ENCODE measurements around the gene ANK3. TPM values are rescaled to one million over a fixed set of nuclear protein-coding genes. Genes with fewer than 3 reads are reported as not detected.

ANK3 gene
- total RNA-seq, 2 experiments from 2014 or later = 60.5 to 61.9 TPM

- Mint-ChIP-seq H3K4me1 (ENCODE audit: low read depth) (peaks cover 24% of the 10 kb centered on the region), H3K36me3 (ENCODE audit: low read depth) (no peaks in the 10 kb centered on the region), H3K9me3 (no peaks in the 10 kb centered on the region), H3K27ac (no peak overlapping the region), H3K27me3 (no peaks in the 10 kb centered on the region), H3K4me3 (no peak overlapping the region)
- intact Hi-C loops (cut with DNase I, micrococcal nuclease) = no loop called here
- Histone ChIP-seq H3K9me3 (ENCODE audit: control insufficient read depth in 1 of 2, insufficient read depth in 1 of 2, low read length in 2 of 2) (no peaks in the 10 kb centered on the region), H3K4me1 (ENCODE audit: insufficient read depth, low read length) (no peaks in the 10 kb centered on the region), H3K4me3 (ENCODE audit: low read length) (no peak overlapping the region), H3K36me3 (ENCODE audit: insufficient read depth, low read length) (no peaks in the 10 kb centered on the region), H3K27me3 (ENCODE audit: control insufficient read depth in 1 of 2, insufficient read depth in 2 of 2, low read length in 2 of 2) (no peaks in the 10 kb centered on the region), H3K27ac (ENCODE audit: low read depth in 1 of 2, low read length in 2 of 2) (no peak overlapping the region)
- DNase-seq (no peak), ATAC-seq (ENCODE audit: poor library complexity) (no peak)
- ChIA-PET CTCF (no interaction called here), POLR2A (no interaction called here)
- no peak for TF ChIP-seq CTCF (IDR thresholded peaks at IDR 0.05)
These were observed 37.6 kb downstream of the ANK3 start for GRCh38 chr10:60352105-60352504.

GRCh38 chr10:60351191-60351853 is 38.4 kb downstream of the ANK3 start:
- intact Hi-C loops (cut with DNase I, micrococcal nuclease) = no loop called here
- Histone ChIP-seq H3K36me3 (ENCODE audit: insufficient read depth, low read length) (no peaks in the 10 kb centered on the region), H3K9me3 (ENCODE audit: control insufficient read depth in 1 of 2, insufficient read depth in 1 of 2, low read length in 2 of 2) (no peaks in the 10 kb centered on the region), H3K4me1 (ENCODE audit: insufficient read depth, low read length) (no peaks in the 10 kb centered on the region), H3K4me3 (ENCODE audit: low read length) (no peak overlapping the region), H3K27ac (ENCODE audit: low read depth in 1 of 2, low read length in 2 of 2) (no peak overlapping the region), H3K27me3 (ENCODE audit: control insufficient read depth in 1 of 2, insufficient read depth in 2 of 2, low read length in 2 of 2) (no peaks in the 10 kb centered on the region)
- ATAC-seq (ENCODE audit: poor library complexity) = no peak
- ChIA-PET POLR2A (no interaction called here), CTCF (no interaction called here)
- DNase-seq = no peak
- no peaks in the 10 kb centered on the region for H3K9me3 Mint-ChIP-seq
- H3K36me3 Mint-ChIP-seq (ENCODE audit: low read depth) = no peaks in the 10 kb centered on the region
- H3K4me1 Mint-ChIP-seq (ENCODE audit: low read depth) = peaks cover 31% of the 10 kb centered on the region
- no peak for TF ChIP-seq CTCF (IDR thresholded peaks at IDR 0.05)
- no peaks in the 10 kb centered on the region for H3K27me3 Mint-ChIP-seq
- H3K27ac Mint-ChIP-seq = no peak overlapping the region
- no peak overlapping the region for H3K4me3 Mint-ChIP-seq

GRCh38 chr10:60350400-60350799 is 39.3 kb downstream of the ANK3 start:
- no peak for DNase-seq
- Histone ChIP-seq H3K27ac (ENCODE audit: low read depth in 1 of 2, low read length in 2 of 2) (no peak overlapping the region), H3K9me3 (ENCODE audit: control insufficient read depth in 1 of 2, insufficient read depth in 1 of 2, low read length in 2 of 2) (no peaks in the 10 kb centered on the region), H3K4me3 (ENCODE audit: low read length) (no peak overlapping the region), H3K36me3 (ENCODE audit: insufficient read depth, low read length) (no peaks in the 10 kb centered on the region), H3K27me3 (ENCODE audit: control insufficient read depth in 1 of 2, insufficient read depth in 2 of 2, low read length in 2 of 2) (no peaks in the 10 kb centered on the region), H3K4me1 (ENCODE audit: insufficient read depth, low read length) (no peaks in the 10 kb centered on the region)
- Mint-ChIP-seq H3K36me3 (ENCODE audit: low read depth) (no peaks in the 10 kb centered on the region), H3K27me3 (no peaks in the 10 kb centered on the region), H3K9me3 (no peaks in the 10 kb centered on the region), H3K27ac (no peak overlapping the region), H3K4me3 (no peak overlapping the region), H3K4me1 (ENCODE audit: low read depth) (peaks cover 31% of the 10 kb centered on the region)
- intact Hi-C loops (cut with DNase I, micrococcal nuclease) = no loop called here
- TF ChIP-seq CTCF (IDR thresholded peaks at IDR 0.05) = no peak
- POLR2A ChIA-PET = interaction anchor here (0.9 to 1.1 kb wide), 2 partner anchors 9 to 10 kb away, joined by 3 read pairs; no protein-coding TSS in a partner anchor
- no peak for ATAC-seq (ENCODE audit: poor library complexity)
- CTCF ChIA-PET = no interaction called here
